ENCODE measurements around the gene GPN1.

GRCh38 chr2:27581417-27582128 is 47.3 kb upstream of the GPN1 start:
- TF ChIP-seq CTCF (IDR thresholded peaks at IDR 0.05; ENCODE audit: insufficient read depth, low read length, poor library complexity, severe bottlenecking) (no peak), EZH2phosphoT487 (conservative IDR thresholded peaks at IDR 0.05; ENCODE audit: low read length) (no peak)
